ENCODE measurements around the gene STAC3. TPM values are rescaled to one million over a fixed set of nuclear protein-coding genes. Genes with fewer than 3 reads are reported as not detected.

The STAC3 gene
- total RNA-seq, 1 donor from 2014 or later, result 3.3 TPM

GRCh38 chr12:57254506-57255280, 3.7 kb upstream of the STAC3 start:
- Mint-ChIP-seq H3K27me3 (ENCODE audit: unreplicated experiment) (peaks cover 3% of the 10 kb centered on the region), H3K4me1 (ENCODE audit: unreplicated experiment) (peaks cover 17% of the 10 kb centered on the region), H3K4me3 (ENCODE audit: unreplicated experiment) (no peak overlapping the region), H3K9me3 (ENCODE audit: unreplicated experiment) (no peaks in the 10 kb centered on the region), H3K36me3 (ENCODE audit: low read depth, unreplicated experiment) (peaks cover 9% of the 10 kb centered on the region), H3K27ac (ENCODE audit: unreplicated experiment) (no peak overlapping the region)
- TF ChIP-seq CTCF (IDR thresholded peaks at IDR 0.05; ENCODE audit: unreplicated experiment), result no peak
- no peak for DNase-seq (ENCODE audit: low spot score)

- Mint-ChIP-seq H3K27ac (ENCODE audit: unreplicated experiment) (no peak overlapping the region), H3K27me3 (ENCODE audit: unreplicated experiment) (peaks cover 3% of the 10 kb centered on the region), H3K36me3 (ENCODE audit: low read depth, unreplicated experiment) (no peaks in the 10 kb centered on the region), H3K9me3 (ENCODE audit: unreplicated experiment) (no peaks in the 10 kb centered on the region), H3K4me1 (ENCODE audit: unreplicated experiment) (peaks cover 14% of the 10 kb centered on the region), H3K4me3 (ENCODE audit: unreplicated experiment) (no peak overlapping the region)
- TF ChIP-seq CTCF (IDR thresholded peaks at IDR 0.05; ENCODE audit: unreplicated experiment), result no peak
- no peak for DNase-seq (ENCODE audit: low spot score)
Observed at GRCh38 chr12:57250541-57250940, 446 bp downstream of the STAC3 start.

- Mint-ChIP-seq H3K27me3 (ENCODE audit: unreplicated experiment) (peaks cover 8% of the 10 kb centered on the region), H3K27ac (ENCODE audit: unreplicated experiment) (no peak overlapping the region), H3K4me3 (ENCODE audit: unreplicated experiment) (peak overlapping the region; percentile 33), H3K9me3 (ENCODE audit: unreplicated experiment) (no peaks in the 10 kb centered on the region), H3K36me3 (ENCODE audit: low read depth, unreplicated experiment) (no peaks in the 10 kb centered on the region), H3K4me1 (ENCODE audit: unreplicated experiment) (peaks cover 9% of the 10 kb centered on the region)
- DNase-seq (ENCODE audit: low spot score), result no peak
- TF ChIP-seq CTCF (IDR thresholded peaks at IDR 0.05; ENCODE audit: unreplicated experiment), result no peak
Observed at GRCh38 chr12:57248934-57249742, 1.8 kb downstream of the STAC3 start.

GRCh38 chr12:57247041-57247440, 3.9 kb downstream of the STAC3 start:
- no peak for TF ChIP-seq CTCF (IDR thresholded peaks at IDR 0.05; ENCODE audit: unreplicated experiment)
- Mint-ChIP-seq H3K27me3 (ENCODE audit: unreplicated experiment) (peaks cover 13% of the 10 kb centered on the region), H3K36me3 (ENCODE audit: low read depth, unreplicated experiment) (no peaks in the 10 kb centered on the region), H3K4me1 (ENCODE audit: unreplicated experiment) (peaks cover 11% of the 10 kb centered on the region), H3K9me3 (ENCODE audit: unreplicated experiment) (no peaks in the 10 kb centered on the region), H3K4me3 (ENCODE audit: unreplicated experiment) (no peak overlapping the region), H3K27ac (ENCODE audit: unreplicated experiment) (no peak overlapping the region)
- no peak for DNase-seq (ENCODE audit: low spot score)

GRCh38 chr12:57244312-57244696, 6.7 kb downstream of the STAC3 start:
- peaks cover 22% of the 10 kb centered on the region for H3K4me1 Mint-ChIP-seq (ENCODE audit: unreplicated experiment)

More at GRCh38 chr12:57244312-57244696, 6.7 kb downstream of the STAC3 start:
- Mint-ChIP-seq H3K4me3 (ENCODE audit: unreplicated experiment) (no peak overlapping the region), H3K27ac (ENCODE audit: unreplicated experiment) (no peak overlapping the region), H3K27me3 (ENCODE audit: unreplicated experiment) (peaks cover 28% of the 10 kb centered on the region), H3K36me3 (ENCODE audit: low read depth, unreplicated experiment) (peaks cover 8% of the 10 kb centered on the region), H3K9me3 (ENCODE audit: unreplicated experiment) (no peaks in the 10 kb centered on the region)
- TF ChIP-seq CTCF (IDR thresholded peaks at IDR 0.05; ENCODE audit: unreplicated experiment), result no peak
- no peak for DNase-seq (ENCODE audit: low spot score)
